ENCODE data around the gene SLC35F3. TPM values are rescaled to one million over a fixed set of nuclear protein-coding genes. Genes with fewer than 3 reads are reported as not detected.
A peak's percentile ranks its signal among the peaks of the same experiment; 100 is the strongest.

The SLC35F3 gene
- polyA plus RNA-seq, 1 of the 3 experiments (the other 2 are of a cell fraction), result 0.87 TPM

- peak; percentile 78 for TF ChIP-seq MXI1 (IDR thresholded peaks at IDR 0.05; ENCODE audit: low read depth, low read length)
- peak; percentile 93 for TF ChIP-seq CHD2 (IDR thresholded peaks at IDR 0.05; ENCODE audit: low read length, partially characterized antibody)
- TF ChIP-seq SIN3A (IDR thresholded peaks at IDR 0.05; ENCODE audit: borderline replicate concordance, low read depth, low read length), result peak; percentile 68; the same call in 1 of the 2 replicates
Measured at GRCh38 chr1:234373064-234373958, 468.8 kb downstream of the SLC35F3 start, which contains the start of gene COA6 (continued).

- Histone ChIP-seq H3F3A (replicated peaks; ENCODE audit: insufficient read depth) (peaks cover 8% of the 10 kb centered on the region), H3K9ac (peak overlapping the region; percentile 94), H3K9me3 (no peaks in the 10 kb centered on the region), H3K27me3 (ENCODE audit: insufficient read depth) (no peaks in the 10 kb centered on the region), H3K4me2 (peak overlapping the region; percentile 92), H2AFZ (ENCODE audit: low read depth) (peak overlapping the region; percentile 80), H3K4me1 (ENCODE audit: control insufficient read depth in 1 of 2, insufficient read depth in 2 of 2, low read depth in 1 of 2, low read length in 1 of 2) (peaks cover 3 to 13% of the 10 kb centered on the region in 2 experiments; a peak in 3 of 4 replicates), H4K20me1 (ENCODE audit: insufficient read depth) (no peaks in the 10 kb centered on the region), H3K9me2 (no peaks in the 10 kb centered on the region), H3K27ac (ENCODE audit: low read depth in 2 of 2, low read length in 1 of 2) (peak overlapping the region; percentile 92 to 99), H3K36me3 (replicated peaks in 1 of 2; ENCODE audit: control insufficient read depth in 1 of 2, insufficient read depth in 2 of 2, low read length in 1 of 2) (peaks cover 13 to 26% of the 10 kb centered on the region in 2 experiments), H3K4me3 (ENCODE audit: low read depth in 2 of 2, low read length in 1 of 2) (peak overlapping the region; percentile 86 to 96), H3K79me2 (ENCODE audit: insufficient read depth) (peaks cover 38% of the 10 kb centered on the region)
- DNase-seq, result no peak
- ChIA-PET POLR2A (interaction anchor here (0.6 to 2.3 kb wide), 7 partner anchors 9 to 186 kb away, joined by 3 to 11 read pairs (median 4); partner anchors contain the start of gene TARBP1), CTCF (interaction anchor here (0.6 to 2.0 kb wide), 6 partner anchors 10 to 161 kb away, joined by 3 to 8 read pairs (median 3); no protein-coding TSS in a partner anchor)
- TF ChIP-seq RAD21 (IDR thresholded peaks at IDR 0.05; ENCODE audit: low read length), result no peak
- TF ChIP-seq MAX (IDR thresholded peaks at IDR 0.05; ENCODE audit: low read depth), result no peak
- TF ChIP-seq POLR2AphosphoS5 (IDR thresholded peaks at IDR 0.05; ENCODE audit: low read depth, low read length), result no peak
- 3% methylated on average over 6 of the region's 6 CpGs for WGBS (ENCODE audit: low lambda C conversion rate)
Measured at GRCh38 chr1:234373959-234374254, 469.4 kb downstream of the SLC35F3 start.

Small RNA genes lying within 50 kb of the gene (small RNA-seq; reads per million reads assigned to genes)
- gene MIR4671, result 0 to 3.9 (median 0) reads per million in 7 experiments

Measured in SK-N-SH (cell line).